Panc1 (cell line): ENCODE results near the gene FFAR3.

Source experiments
- CTCF ChIP-seq: fragments of 450-650 bp; IDR thresholded peaks from 2 replicates; pipeline ENCODE4 v1.5.1; 2017; ENCODE audit warnings: mild to moderate bottlenecking
- POLR2AphosphoS5 ChIP-seq: IDR thresholded peaks from 2 replicates; pipeline ENCODE4 v1.6.1; 2012; ENCODE audit warnings: mild to moderate bottlenecking, low read depth, low read length, moderate library complexity
- REST ChIP-seq, 2 experiments: IDR thresholded peaks; 2 replicates each; pipeline ENCODE4 v1.6.1; 2011 to 2012; ENCODE audit warnings: low read depth in 2 of 2, control low read depth in 1 of 2, low read length in 1 of 2, mild to moderate bottlenecking in 1 of 2, moderate library complexity in 1 of 2; ENCODE audit not compliant: insufficient read depth in 1 of 2
- SIN3A ChIP-seq: IDR thresholded peaks from 2 replicates; pipeline ENCODE4 v1.6.1; 2012; ENCODE audit warnings: low read depth, mild to moderate bottlenecking, low read length, moderate library complexity, borderline replicate concordance; ENCODE audit not compliant: insufficient read depth

- no peak for TF ChIP-seq CTCF
- no peak for TF ChIP-seq POLR2AphosphoS5
- TF ChIP-seq REST (IDR thresholded peaks at IDR 0.05; ENCODE audit: insufficient read depth in 1 of 2, low read depth in 2 of 2, low read length in 1 of 2) = no peak
- no peak for TF ChIP-seq SIN3A
These were observed 44.7 kb upstream of the FFAR3 start for GRCh38 chr19:35313587-35313986.
